ENCODE results near the gene CASQ2.

CASQ2 gene

DNA sequence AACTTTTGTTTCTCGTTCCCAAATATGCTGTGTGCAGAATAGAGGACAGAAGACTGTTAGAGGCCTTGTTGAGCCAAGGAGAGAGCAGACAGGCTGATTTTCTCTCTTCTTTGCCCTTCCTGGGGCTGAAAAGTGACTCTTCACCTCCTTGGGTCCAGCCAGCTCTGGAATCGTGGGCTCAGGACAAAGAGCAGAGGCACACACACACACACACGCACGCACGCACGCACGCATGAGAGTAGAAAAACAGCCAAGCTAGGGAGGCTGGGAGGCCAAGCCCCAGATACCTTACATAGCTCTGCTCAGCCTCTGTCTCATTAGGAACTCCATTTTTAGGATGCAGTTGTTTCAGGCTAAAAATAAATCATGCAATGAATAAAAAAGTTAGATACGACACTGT lies at the start of gene CASQ2:
Gene CASQ2 (minus strand): TSS at position 166 of the 400 bp plus-strand sequence. CDS start 173 bp downstream, outside the sequence.
- no peak for DNase-seq (ENCODE audit: low read depth)

DNA sequence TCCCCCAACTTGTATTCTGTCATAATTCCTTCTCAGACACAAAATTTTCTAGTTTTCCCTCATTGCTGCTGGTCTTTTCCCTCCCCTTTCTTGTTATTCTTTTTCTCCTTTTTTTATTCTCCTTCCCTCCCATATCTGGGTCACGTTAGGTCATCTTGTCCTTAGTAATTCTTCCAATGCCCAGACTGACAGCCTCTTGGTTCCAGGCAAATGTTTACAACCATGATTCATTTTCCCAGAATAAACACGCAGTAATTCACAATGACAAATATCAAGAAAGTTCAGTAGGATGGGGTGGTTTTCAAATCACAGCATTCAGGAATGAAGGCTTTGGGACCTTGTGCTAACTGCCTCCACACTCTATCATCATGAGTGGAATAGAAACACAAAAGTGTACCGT lies 47.2 kb upstream of the CASQ2 start:
- no peak for DNase-seq (ENCODE audit: low read depth)

DNA sequence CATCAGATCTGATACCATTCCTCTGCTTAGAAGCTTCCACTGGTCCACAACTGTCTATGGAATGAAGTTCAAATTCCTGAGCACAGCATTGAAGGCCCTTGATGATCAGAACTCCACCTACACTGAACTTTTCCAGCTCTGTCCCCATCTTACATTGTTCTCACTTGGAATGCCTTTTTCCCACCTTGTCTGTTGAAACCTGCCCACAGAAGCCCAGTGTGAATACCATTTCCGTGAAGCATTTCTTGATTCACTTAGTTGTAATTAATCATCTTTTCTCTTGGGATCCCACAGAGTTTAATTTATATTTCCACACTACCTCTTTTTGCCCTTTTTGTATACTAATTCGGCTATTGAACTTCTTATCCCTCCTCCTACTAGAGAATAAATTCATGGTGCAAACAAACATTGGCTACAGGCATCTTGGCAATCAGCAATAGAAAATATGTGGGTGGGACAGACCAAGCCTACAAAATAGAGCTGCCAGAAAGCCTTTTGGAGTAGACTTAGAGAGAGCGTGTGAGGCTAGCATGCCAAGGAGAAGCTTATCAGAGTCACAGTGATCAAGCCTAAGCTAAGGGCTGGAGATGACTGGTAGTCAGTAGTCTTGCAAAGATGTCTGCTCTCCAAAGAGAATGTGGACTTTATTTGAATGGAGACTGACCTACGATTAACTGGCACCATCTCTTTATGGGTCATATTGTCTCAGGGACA lies 46.3 kb upstream of the CASQ2 start:
- DNase-seq (ENCODE audit: low read depth): no peak

DNA sequence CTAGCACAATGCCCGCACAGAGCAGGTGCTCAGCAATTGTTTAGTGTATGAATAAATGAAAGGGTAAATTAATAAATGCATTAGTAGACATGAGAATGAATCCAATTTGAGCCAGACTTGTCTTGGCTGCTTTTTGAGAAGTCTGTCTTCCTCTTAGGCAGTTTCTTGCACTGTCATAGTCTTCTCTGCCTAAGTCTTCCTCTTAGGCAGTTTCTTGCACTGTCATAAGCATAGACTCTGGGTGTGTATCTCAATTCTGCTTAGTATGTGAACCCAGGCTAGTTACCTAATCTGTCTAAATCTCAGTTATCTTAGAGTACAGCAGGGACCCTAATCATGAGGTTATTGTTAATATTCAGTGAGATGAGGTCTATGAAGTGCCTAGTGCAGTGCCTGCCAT lies 45.2 kb upstream of the CASQ2 start:
- DNase-seq (ENCODE audit: low read depth): no peak

DNA sequence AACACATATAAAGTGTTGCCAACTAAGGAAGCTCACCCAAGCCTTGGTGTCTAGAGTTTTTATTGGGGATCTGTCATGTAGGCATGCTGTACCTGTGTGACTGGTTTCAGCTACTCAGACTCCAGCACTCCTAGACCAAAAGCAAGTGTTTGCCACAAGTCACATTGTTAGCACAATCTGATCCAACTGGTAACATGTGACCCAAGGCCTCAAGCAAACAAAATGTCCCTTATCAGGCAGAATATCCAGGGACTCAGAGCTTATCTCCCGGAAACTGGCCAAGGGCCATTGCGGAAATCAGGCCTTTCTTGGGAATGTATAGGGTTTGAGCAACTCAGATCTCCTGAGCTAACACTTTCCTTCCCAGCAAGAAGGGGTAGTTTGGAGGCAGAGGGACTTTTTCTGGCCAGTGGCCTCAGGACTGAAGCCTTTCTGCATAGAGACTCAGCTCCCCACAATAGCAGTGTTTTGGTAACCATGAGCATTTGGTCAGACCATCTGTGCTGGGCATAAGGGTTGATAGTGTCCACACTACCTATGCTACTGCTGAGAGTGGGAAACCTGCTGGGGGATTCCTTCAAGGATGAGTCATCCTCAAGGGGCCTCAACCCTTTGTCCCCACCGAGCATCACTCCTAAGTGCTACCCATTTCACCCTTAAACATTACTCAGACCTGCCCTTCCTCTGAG lies 42.8 kb upstream of the CASQ2 start:
- no peak for DNase-seq (ENCODE audit: low read depth)

DNA sequence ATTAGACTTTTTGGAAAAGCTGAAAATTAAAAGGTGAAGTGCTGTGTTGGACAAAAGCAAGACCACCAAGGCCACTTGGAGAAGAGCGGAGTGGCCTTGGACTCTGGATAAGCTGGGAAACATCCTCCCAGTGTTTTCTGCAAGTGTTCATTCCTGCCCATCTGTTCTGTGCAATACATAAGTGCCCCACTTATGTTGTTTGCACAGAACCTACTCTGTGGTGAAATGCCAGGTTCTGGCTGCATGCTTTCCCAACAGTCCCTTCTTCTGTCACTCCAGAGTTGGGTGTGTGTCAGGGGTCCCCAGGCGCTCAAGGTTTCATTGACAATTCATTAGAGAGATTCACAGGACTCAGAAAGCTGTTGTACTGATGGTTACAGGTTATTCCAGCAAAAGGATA lies 42.1 kb upstream of the CASQ2 start:
- no peak for DNase-seq (ENCODE audit: low read depth)

DNA sequence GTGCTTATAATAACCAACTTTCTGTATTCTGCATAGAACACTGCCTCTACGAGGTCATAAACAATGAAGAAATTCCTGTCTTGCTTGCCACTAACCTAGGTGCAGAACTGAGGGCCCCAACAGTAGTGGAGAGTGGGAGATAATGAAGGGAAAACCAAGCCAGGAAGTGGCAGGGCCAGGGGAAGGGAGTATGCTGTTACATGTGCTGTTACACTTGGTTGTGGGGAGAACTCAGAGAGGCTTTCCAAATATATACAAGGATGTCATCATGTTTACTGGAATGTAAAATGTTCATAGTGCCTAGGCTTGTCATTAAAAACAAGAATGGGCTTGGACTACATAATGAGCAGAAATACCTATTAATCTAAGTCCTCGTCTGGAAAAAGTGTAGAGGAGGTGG lies 41.3 kb upstream of the CASQ2 start:
- DNase-seq (ENCODE audit: low read depth): no peak

DNA sequence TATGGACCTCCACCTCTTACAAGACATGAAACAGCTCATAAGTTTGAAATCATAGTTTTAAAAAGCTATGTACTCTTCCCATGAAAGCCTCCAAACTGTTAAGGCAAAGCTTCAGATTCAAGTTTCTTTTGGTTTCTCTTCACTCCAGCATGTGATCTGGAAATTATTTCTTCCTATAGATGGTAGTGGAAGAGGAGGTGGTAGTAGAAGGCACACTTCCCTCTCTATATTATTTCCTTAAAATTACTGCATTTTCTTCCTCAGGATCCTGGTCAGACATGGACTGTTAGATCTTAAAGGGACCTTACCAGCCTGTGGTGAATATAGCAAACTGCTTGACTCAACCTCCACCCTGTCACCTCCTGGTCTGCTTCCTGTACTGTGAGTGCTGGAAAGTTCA lies 40.6 kb upstream of the CASQ2 start:
- no peak for DNase-seq (ENCODE audit: low read depth)

DNA sequence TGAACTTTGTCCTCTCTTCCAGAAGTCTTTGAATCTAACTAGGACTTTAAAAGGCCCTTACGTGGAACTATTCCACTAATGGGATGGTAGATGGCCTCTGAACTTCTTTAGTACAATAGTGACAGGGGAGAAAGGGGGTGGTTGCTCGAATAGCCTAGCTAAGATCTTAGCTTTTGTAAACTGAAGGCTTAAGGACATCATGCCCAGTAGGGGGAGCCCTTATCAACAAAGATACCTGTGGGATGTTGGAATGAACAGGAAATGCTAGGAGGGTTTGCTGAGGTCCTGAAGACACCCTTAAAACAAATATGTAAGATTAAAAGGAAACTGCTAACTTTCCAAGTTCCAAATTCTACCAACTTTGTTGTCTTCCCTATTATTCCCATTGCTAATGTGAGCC lies 39.2 kb upstream of the CASQ2 start:
- DNase-seq (ENCODE audit: low read depth): no peak

DNA sequence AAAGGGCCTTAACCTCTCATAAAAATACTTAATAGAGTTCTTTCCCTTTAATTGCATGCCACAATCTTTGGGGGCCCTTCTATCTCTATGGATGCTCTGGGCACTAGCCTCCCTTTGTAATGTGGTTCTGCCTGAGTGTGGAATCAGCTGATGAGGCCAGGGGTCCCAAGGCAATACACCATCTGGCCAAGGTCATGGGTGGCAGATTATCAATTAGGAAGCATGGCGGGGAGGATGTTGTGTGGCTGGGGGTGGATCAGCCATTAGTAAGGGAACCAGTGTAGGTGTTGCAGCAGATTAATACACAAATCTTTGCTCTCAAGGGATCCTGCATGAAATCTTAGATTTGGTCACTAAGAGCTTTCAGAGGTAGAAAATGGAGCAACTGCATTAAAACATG lies 37.1 kb upstream of the CASQ2 start:
- no peak for DNase-seq (ENCODE audit: low read depth)

DNA sequence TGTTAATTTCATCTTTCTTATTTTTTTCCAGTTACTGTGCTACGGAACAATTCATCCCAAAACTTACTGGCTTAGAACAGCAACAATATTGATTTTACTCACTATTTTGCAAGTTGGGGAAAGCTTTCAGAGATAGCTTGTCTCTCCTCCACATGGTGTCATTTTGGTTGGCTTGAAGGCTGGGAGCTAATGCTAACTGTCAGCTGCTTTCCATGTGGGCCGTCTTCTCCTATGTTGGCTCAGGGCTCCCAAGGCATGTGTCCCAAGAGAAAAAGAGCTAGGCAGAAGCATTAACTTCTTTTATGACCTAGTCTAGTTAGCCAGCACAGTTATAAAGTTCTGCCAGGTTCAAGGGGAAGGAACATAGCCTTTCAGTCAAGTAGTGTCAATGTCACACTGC lies 33.9 kb upstream of the CASQ2 start:
- no peak for DNase-seq (ENCODE audit: low read depth)

DNA sequence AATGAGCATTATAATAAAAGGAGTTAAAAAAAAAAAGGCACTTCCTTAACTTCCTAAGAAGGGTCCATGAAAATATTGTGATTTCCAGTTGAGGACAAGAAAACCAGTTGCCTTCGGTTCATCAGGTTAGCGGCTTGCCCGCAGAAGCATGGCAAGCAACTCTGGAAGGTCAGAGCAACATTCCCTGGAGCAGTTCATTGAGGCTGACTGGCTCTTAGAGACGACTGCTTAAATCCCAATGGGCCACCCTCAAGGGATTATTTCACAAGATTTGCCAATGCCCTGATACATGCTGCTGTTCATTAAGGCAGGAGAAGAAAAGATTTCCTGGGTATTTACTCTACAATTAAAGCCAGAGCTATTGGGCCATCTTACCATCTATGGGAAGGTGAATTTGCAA lies 29.0 kb upstream of the CASQ2 start:
- DNase-seq (ENCODE audit: low read depth): no peak

DNA sequence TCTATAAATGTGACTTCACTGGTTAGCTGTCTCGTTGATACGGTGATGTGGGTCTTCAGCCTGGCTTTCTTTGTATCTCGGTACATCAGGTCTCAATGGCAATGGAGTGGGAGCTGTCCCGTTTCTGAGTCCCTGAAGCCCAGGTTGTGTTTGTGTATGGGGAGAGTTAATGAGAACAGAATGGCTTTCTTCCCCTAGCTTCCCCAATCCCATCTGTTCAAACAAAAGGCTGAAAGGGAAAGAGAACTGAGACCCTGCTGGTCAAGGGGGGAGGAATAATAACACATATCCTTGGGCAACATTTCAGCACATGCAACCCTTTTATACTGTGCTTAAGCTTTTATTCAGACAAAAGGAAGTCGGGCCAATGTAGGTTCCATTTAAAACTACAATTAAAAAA lies 28.4 kb upstream of the CASQ2 start:
- DNase-seq (ENCODE audit: low read depth): no peak

DNA sequence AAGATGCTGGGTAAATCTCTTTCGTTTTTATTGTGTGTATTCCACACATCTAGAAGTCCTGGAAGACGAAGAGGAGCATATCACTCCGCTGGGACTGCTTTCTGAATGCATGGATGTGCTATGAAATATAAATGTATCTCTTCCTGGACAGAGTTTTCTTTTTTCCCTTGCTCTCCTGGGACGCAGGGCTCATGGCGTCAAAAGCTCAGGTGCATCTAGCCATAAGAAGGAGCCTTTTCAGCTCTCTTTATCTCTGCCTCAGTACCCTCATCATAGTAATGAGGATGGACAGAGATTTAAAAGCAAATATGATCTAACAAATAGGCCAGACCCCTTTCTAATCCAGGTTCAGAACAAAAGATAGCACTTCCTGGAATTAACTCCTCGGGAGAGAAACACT lies 27.5 kb upstream of the CASQ2 start:
- DNase-seq (ENCODE audit: low read depth): no peak

DNA sequence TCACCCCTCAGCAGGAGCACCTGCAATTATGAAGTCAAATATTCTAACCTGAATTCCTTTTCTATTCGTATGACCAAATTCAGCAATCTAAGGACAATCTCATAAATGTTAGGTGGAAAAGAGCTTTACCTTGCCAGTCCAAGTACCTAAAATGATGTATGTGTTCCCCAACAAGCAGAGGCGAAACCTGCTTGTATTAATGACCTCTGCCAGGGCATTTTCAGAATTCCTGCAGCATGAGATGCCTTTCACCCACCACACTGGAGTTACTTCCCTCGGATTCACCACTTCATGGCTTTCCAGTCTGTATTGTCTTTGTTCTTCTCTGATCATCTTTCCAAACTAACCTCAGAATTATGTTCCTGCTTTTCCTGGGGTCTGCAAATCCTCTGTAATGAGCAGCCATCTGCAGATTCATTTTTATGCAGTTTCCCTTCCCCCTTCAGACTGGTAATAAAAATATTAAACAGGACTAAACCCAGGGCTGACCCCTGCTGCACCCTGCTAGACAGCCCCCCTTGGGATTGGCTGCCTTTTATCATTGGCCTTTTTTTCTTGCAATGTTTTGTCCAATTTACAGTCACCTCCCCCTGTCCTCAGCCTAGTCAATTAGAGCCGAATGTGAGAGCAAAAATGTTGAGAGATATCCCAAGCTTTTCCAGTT lies 26.6 kb upstream of the CASQ2 start:
- DNase-seq (ENCODE audit: low read depth): no peak

DNA sequence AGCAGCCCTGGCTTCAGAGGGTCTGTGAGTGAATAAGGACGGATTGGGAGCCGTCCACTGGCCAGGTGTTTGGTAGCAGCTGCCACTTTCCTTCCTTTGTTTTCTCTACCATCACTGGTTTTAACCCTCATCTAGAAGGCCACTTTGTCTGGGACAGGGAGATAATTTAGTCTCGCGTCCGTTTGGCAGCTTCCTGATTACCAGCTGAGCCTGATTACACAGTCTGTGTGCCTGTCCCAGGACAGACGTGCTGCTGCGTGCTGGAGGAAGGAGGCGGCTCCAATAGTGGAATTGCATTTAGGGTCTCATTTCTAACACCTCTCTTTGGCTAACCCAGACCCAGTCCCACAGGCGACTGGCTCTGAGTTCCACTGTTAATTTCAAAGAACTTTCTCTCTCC lies 24.6 kb upstream of the CASQ2 start:
- no peak for DNase-seq (ENCODE audit: low read depth)

DNA sequence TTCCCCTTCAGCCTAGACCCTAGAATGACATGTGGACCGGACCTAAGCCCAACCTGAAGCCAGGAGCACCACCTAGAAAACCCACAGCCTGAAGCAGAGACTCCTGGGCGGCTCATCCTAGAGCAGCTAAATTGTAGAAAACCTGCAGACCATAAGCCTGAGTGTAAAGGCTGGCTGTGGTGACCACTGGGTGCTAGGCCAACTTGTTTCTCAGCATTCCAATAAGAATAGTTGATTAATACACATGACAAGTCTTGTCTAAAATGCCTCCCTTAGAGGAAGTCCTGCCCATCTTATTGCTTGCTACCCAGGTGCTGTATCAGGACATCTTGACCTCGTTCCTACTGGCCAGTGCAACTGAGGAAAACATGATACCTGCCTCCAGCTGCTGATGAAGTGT lies 23.3 kb upstream of the CASQ2 start:
- DNase-seq (ENCODE audit: low read depth): no peak

DNA sequence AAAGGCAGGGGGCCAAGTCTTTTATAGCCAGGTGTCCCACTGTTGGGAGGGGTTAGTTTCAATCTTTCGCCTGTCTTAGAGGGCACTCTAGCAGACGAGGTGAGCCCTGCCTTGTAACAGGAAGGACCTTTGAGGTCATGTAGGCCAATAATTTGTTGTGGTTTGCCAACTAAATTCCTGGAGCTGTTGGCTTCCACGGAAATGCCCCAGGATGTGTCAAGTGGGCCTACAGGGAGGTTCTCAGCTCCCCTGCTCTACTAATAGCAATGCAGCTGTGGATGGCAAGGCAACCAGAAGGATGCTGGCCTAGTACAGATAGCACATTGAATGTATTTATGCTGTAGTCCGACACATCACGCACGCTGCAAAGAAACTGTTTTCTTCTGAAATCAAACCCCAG lies 22.3 kb upstream of the CASQ2 start:
- no peak for DNase-seq (ENCODE audit: low read depth)

DNA sequence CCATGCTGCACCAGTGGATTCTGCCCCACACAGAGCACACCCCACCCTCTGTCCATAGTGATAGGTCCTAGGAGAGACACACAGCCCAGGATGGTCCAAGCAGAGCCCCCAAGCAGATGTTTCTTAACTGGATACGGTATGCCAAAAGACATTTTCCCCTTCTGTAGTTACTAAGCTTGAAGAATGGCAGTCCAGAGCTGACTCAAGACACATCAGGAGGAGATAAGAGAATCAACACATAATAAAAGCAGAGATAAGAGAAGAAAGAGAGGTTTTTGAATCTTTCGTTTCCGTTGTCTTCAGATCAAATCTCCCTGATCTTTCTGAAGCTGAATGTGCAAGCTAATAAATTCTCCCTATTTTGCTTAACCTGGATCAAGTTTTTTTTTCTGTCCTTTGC lies 21.8 kb upstream of the CASQ2 start:
- DNase-seq (ENCODE audit: low read depth): no peak

DNA sequence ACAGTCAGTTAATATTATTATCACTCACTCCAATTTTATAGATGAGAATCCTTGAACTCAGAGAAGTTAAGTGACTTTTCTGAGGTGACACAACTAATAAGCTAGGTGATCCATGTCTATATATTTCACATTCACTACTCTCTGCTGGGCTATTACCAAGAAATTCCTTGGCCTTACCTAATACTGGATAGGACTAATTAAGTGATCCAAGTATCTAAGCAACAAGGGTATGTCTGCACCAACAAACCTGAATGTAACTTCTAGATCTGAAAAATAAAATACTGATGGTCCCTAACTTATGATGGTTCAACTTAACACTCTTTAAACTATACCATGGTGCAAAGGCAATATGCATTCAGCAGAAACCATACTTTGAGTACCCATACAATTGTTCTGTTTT lies 14.8 kb upstream of the CASQ2 start:
- no peak for DNase-seq (ENCODE audit: low read depth)

DNA sequence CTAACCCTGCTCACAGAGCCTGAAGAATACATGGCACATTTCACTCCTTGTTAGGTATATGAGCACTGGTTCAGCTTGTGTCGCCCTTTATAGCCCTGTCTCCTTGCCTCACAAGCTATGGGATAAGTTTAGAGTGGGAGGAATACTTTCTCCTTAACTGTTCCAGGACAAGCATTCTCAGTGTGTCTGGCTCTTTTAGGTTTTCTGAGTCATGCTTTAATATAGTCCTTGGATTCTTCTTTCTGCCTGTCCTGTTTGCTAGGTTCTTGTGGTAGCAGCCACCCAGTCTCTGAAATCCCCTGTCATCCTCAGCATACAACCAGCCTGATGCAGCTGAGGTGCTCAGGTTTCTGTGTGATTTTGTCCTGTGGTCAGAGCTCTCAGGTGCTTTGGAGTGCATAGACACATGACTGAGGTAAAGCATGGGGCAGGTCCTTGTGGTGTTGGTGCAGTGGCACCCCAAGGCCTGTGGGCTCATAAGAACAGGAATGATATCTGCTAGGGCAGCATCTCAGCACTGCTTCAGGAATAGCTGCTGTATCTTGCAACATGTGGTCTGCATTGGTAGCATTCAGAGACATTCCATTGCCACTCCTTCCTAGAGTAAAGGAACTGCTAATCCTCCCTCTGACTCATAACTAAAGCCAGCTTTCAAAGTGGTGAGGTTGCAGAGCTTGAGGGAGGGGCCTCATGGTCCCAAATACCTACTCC lies 14.2 kb upstream of the CASQ2 start:
- DNase-seq (ENCODE audit: low read depth): no peak

DNA sequence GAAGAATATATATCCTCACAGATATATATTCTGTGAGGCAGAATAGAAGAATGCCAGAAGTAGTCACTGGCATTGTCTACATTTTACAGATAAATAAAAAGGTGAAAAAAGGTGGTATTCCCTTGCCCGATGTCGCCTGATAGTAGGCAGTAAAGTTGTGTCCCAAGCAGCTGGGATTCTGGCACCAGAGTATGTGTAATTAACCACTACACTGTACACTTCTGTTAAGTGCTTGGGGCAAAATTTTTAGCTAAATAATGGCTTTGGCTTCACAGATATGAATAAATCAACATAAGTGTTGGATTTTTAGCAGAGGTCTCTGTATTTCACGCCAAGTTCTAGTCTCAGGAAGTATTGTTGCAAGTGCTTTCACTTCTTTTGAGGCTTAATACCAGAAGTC lies 13.3 kb upstream of the CASQ2 start:
- DNase-seq (ENCODE audit: low read depth): no peak

DNA sequence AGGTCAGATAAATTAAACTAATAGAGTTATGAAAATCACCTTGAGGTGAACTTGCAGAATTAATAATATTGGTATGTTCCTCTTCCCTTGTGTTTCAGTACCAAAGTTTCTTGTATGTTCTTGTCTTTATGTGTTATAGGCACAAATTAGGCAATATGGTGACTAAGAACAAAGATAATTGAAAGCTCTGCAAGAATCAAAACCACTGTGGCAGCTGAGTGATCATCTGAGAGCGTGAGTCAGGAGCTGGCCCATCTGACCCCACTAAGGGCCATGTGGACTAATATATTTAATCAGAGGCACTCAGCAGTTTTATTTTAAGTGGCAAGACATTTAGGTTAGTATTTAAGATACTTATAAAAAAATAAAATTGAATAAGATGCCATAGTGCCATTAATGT lies 12.8 kb upstream of the CASQ2 start:
- DNase-seq (ENCODE audit: low read depth): no peak
